ENCODE results near the gene CRHR2.

- no peak for TF ChIP-seq ZNF114 (CRISPR knock-in tag; IDR thresholded peaks at IDR 0.05)
- no peak for TF ChIP-seq JUNB (IDR thresholded peaks at IDR 0.05; ENCODE audit: unreplicated experiment)
- no peak for TF ChIP-seq CTCF (conservative IDR thresholded peaks at IDR 0.05; ENCODE audit: low read depth in 2 of 2)
- no peak for TF ChIP-seq EZH2 (IDR thresholded peaks at IDR 0.05; ENCODE audit: low read depth, unreplicated experiment)
- no peak for TF ChIP-seq POLR2AphosphoS5 (IDR thresholded peaks at IDR 0.05; ENCODE audit: low read depth)
- no peak for TF ChIP-seq REST (IDR thresholded peaks at IDR 0.05; ENCODE audit: unreplicated experiment)
- no peak for TF ChIP-seq CREB1 (CRISPR knock-in tag; IDR thresholded peaks at IDR 0.05; ENCODE audit: low read depth)
- TF ChIP-seq ZNF331 (CRISPR knock-in tag; IDR thresholded peaks at IDR 0.05; ENCODE audit: low read depth) = no peak
- no peak for TF ChIP-seq STAT1 (IDR thresholded peaks at IDR 0.05; ENCODE audit: unreplicated experiment)
Measured at GRCh38 chr7:30678805-30679204, 3.5 kb downstream of the CRHR2 start.

Measured in GM23338 (cell line).